ENCODE results near the gene GRAPL.
"Not testable (repeated sequence)": the region's sequence is repeated elsewhere in the genome, so short reads cannot be mapped to it uniquely, and the experiment has no call there.

GRAPL gene

DNA sequence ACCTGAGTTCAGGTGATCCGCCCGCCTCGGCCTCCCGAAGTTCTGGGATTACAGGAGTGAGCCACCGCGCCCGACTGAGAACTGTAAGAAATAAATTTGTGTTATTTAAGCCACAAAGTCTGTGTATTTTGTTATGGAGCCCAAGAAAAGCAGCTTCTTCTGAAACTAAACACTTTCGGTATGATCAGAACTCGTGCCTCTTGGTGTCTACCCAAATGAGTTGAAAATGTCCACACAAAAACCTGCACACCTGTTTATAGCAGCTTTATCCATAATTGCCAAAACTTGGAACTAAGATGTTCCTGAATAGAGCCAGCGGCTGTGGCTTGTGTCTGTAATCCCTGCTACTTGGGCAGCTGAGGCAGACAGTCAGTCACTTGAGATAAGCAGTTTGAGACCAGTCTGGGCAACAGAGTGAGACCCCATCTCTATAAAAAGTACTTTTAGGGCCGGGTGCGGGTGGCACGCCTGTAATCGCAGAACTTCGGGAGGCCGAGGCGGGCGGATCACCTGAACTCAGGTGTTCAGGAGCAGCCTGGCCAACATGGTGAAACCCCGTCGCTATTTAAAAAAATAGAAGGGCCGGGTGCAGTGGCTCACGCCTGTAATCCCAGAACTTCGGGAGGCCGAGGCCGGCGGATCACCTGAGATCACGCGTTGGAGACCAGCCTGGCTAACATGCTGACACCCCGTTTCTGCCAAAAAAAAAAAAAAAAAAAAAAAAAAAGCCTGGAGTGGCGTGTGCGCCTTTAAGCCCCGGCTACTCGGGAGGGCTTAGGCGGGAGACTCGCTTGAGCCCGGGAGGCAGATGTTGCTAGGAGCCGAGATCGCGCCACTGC, 61.7 kb downstream of the GRAPL start:
- DNase-seq (ENCODE audit: low spot score), result not testable (repeated sequence)

DNA sequence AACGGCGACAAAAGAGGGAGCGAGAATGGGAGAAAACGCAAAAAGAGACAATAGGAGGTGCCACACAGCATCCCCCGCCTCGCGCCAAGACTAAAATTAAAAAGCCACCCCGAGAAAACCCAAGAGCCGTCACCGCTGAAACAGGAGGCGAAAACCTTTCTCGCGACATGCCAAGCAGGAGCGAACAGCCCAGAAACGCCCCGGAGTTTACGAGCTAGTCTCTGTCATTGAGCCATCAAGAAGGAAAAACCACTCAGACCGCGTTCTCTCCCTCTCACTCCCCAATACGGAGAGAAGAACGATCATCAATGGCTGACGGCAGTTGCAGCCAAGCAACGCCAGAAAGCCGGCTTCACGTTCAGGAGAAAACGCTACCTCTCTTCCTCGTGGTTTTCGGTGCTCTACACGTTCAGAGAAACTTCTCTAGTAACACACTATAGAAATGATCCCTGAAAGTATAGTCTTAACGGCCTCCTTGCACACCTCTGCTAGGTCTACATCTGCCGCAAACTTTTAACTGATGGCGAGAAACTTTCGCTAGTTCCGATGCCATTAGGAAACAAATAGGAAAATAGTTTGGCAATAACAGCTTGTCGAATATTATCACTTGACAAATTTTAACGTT, 62.5 kb downstream of the GRAPL start:
- DNase-seq (ENCODE audit: low spot score), result not testable (repeated sequence)

DNA sequence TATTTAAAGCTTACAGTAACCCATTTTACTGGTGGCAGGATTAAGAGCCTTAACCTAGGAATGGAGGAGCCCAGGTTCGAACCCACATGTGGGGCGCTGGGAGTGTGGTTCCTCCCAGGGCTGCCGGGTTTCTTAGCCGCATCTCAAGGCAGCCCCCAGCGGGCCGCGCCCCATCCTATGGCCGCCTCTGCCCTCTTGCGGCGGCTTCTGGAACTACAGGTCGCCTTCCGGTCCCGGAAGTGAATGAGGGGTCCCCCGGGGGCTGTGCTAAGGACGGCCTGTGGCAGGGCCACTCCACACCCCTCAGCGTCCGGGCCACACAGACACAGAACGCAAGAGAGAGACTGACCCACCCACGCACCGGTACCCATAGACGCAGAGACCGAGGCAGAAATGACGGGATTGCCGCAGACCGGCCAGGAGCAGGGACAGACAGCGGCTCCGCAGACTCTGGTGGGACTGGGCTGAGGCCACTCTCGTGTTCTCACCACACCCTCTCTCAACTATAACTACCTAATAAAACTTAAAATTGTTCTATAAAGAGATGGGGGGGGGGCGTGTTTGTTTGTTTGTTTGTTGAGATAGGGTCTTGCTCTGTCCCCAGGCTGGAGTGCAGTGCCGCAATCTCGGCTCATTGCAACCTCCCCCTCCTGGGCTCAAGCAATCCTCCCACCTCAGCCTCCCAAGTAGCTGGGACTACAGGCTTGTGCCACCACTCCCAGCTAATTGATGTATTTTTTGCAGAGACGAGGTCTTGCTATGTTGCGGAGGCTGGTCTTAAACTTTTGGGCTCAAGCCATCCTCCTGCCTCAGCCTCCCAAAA, 69.2 kb downstream of the GRAPL start:
- not testable (repeated sequence) for DNase-seq (ENCODE audit: low spot score)

DNA sequence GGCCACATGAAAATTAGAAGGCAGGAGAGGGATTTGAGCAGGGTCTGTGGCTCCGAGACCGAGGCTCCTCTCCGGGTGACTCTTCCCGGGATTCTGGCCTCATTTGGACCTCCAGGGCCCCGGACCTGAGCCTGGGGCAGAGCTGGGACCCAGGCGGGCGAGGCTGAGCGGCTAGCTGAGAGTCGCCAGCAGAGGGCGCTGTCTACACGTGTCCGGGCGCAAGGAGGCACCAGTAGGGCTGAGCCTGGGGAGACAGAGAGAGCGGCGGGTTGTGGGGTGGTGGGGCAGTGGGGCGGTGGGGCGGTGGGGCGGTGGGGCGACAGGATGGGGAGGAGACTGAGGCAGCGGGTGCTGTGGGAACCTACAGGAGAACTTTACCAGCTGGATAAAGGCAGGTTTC, 75.1 kb downstream of the GRAPL start:
- not testable (repeated sequence) for DNase-seq (ENCODE audit: low spot score)

DNA sequence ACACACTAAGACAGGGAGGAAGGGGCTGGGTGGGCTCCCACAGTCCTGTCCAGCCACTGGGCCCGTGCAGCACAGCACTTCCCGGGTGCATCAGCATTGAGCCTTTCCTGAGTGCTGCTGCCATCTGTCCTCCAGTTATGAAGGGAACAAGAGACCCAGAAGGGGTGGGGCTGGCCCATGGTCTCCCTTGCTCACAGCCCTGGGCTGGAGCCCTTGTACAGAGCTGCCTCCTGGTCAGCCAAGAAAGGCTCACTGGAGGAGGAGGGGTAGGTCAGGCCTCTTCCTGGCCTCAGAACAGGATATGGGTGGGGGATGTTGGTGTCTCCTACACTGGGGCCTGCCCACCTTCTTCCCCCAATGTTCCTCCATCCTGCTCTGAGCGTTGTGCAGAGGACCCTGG, 76.0 kb downstream of the GRAPL start:
- not testable (repeated sequence) for DNase-seq (ENCODE audit: low spot score)
